Measurements from ENCODE around the gene CASP1.

DNA sequence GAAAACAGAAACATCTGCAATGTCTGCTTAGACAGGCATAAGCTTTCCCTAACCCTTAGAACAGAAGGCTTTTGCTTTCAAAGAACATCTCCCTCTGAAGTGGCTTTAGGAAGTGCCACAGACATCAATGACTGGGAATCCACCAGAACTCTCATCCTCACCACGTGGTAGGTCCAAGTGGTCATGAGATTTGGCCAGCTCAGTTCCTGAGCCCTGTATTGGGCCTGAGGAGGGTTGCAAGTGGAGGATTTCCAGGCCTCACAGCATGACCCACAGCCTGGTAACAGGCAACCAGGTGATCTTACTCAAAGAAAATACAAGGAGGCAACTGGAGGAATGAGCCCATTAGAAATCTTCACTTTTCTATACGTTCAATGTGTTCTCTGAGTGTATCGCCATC lies 1.6 kb downstream of the CASP1 start:
- TF ChIP-seq EP300 (IDR thresholded peaks at IDR 0.05) (no peak), POLR2AphosphoS5 (IDR thresholded peaks at IDR 0.05) (peak in 1 of 2 donors; percentile 54)
- TF ChIP-seq, protein P1, sequence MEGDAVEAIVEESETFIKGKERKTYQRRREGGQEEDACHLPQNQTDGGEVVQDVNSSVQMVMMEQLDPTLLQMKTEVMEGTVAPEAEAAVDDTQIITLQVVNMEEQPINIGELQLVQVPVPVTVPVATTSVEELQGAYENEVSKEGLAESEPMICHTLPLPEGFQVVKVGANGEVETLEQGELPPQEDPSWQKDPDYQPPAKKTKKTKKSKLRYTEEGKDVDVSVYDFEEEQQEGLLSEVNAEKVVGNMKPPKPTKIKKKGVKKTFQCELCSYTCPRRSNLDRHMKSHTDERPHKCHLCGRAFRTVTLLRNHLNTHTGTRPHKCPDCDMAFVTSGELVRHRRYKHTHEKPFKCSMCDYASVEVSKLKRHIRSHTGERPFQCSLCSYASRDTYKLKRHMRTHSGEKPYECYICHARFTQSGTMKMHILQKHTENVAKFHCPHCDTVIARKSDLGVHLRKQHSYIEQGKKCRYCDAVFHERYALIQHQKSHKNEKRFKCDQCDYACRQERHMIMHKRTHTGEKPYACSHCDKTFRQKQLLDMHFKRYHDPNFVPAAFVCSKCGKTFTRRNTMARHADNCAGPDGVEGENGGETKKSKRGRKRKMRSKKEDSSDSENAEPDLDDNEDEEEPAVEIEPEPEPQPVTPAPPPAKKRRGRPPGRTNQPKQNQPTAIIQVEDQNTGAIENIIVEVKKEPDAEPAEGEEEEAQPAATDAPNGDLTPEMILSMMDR (IDR thresholded peaks at IDR 0.05): no peak

Data from upper lobe of left lung (tissue), 4 donors.